Neural cell (in vitro differentiated cells): ENCODE measurements around the gene ZFYVE19. TPM values are rescaled to one million over a fixed set of nuclear protein-coding genes. Genes with fewer than 3 reads are reported as not detected.

Experiments used
- H2AFZ ChIP-seq: fragments of 200-600, 300-800 bp; sonication (generic), shearing (Covaris generic); 2 replicates; pipeline ENCODE4 v1.6.0; 2014; ENCODE audit warnings: low read depth, mild to moderate bottlenecking, antibody characterized with exemption, low read length, moderate library complexity
- H3F3A ChIP-seq: fragments of 200-600 bp; shearing (Covaris generic); 2 replicates; pipeline ENCODE4 v1.6.1; 2016; ENCODE audit warnings: mild to moderate bottlenecking, moderate library complexity, mixed read lengths, antibody characterized with exemption, low read length; ENCODE audit not compliant: insufficient read depth, poor library complexity, severe bottlenecking
- H3K27ac ChIP-seq: fragments of 200-600, 300-800 bp; sonication (generic), shearing (Covaris generic); 2 replicates; pipeline ENCODE4 v1.5.1; 2014; ENCODE audit warnings: mild to moderate bottlenecking, low read length, moderate library complexity
- H3K27me3 ChIP-seq: fragments of 300-800, 200-600 bp; sonication (generic), shearing (Covaris generic); 2 replicates; pipeline ENCODE4 v1.6.0; 2014; ENCODE audit warnings: mild to moderate bottlenecking, low read depth, low read length, moderate library complexity; ENCODE audit not compliant: insufficient read depth
- H3K36me3 ChIP-seq: fragments of 300-800, 200-600 bp; sonication (generic), shearing (Covaris generic); 2 replicates; pipeline ENCODE4 v1.5.1; 2014; ENCODE audit warnings: mild to moderate bottlenecking, antibody characterized with exemption, low read length, moderate library complexity; ENCODE audit not compliant: insufficient read depth
- H3K4me2 ChIP-seq: fragments of 300-800, 200-600 bp; sonication (generic), shearing (Covaris generic); 2 replicates; pipeline ENCODE4 v1.6.0; 2014; ENCODE audit warnings: mild to moderate bottlenecking, low read length
- H3K4me3 ChIP-seq: fragments of 300-800, 200-600 bp; sonication (generic), shearing (Covaris generic); 2 replicates; pipeline ENCODE4 v1.5.1; 2014; ENCODE audit warnings: mild to moderate bottlenecking, low read length, moderate library complexity
- H3K79me2 ChIP-seq: fragments of 200-600 bp; shearing (Covaris generic); replicated peaks from 2 replicates; pipeline ENCODE4 v1.6.0; 2014; ENCODE audit warnings: mild to moderate bottlenecking, low read length, moderate library complexity; ENCODE audit not compliant: insufficient read depth
- H3K9ac ChIP-seq: fragments of 300-800, 200-600 bp; sonication (generic), shearing (Covaris generic); 2 replicates; pipeline ENCODE4 v1.6.1; 2016; ENCODE audit warnings: mild to moderate bottlenecking, low read length, mixed read lengths
- H3K9me2 ChIP-seq: fragments of 200-600 bp; shearing (Covaris generic); 2 replicates; pipeline ENCODE4 v1.6.1; 2016; ENCODE audit warnings: mild to moderate bottlenecking, low read length, mixed read lengths; ENCODE audit not compliant: insufficient read depth
- H3K9me3 ChIP-seq: fragments of 200-600, 300-800 bp; sonication (generic), shearing (Covaris generic); 2 replicates; pipeline ENCODE4 v1.6.1; 2016; ENCODE audit warnings: mild to moderate bottlenecking, mixed run types, low read length, moderate library complexity, mixed read lengths
- H4K20me1 ChIP-seq: fragments of 200-600 bp; shearing (Covaris generic); 2 replicates; pipeline ENCODE4 v1.6.1; 2016; ENCODE audit warnings: mild to moderate bottlenecking, mixed run types; ENCODE audit not compliant: insufficient read depth
- EP300 ChIP-seq: fragments of 450-650 bp; conservative IDR thresholded peaks from 2 replicates; pipeline ENCODE4 v1.6.1; 2014; ENCODE audit warnings: antibody characterized with exemption, mild to moderate bottlenecking, moderate library complexity; ENCODE audit not compliant: poor library complexity, severe bottlenecking
- EZH2 ChIP-seq: fragments of 200-600, 300-800 bp; shearing (Covaris generic), sonication (generic); IDR thresholded peaks from 2 replicates; pipeline ENCODE4 v1.6.1; 2014; ENCODE audit warnings: antibody characterized with exemption, low read length, borderline replicate concordance, mild to moderate bottlenecking; ENCODE audit not compliant: insufficient read depth, poor library complexity, severe bottlenecking
- MXI1 ChIP-seq: fragments of 450-650 bp; conservative IDR thresholded peaks from 2 replicates; pipeline ENCODE4 v1.6.1; 2014; ENCODE audit warnings: antibody characterized with exemption, mild to moderate bottlenecking; ENCODE audit not compliant: poor library complexity, severe bottlenecking
- POLR2AphosphoS5 ChIP-seq: IDR thresholded peaks from 2 replicates; pipeline ENCODE4 v1.6.1; 2012
- RAD21 ChIP-seq: fragments of 450-650 bp; conservative IDR thresholded peaks from 2 replicates; pipeline ENCODE4 v1.6.1; 2014; ENCODE audit warnings: antibody characterized with exemption, mild to moderate bottlenecking, moderate library complexity
- SMC3 ChIP-seq: fragments of 450-650 bp; conservative IDR thresholded peaks from 2 replicates; pipeline ENCODE4 v1.6.1; 2014; ENCODE audit warnings: antibody characterized with exemption, mild to moderate bottlenecking, moderate library complexity; ENCODE audit not compliant: poor library complexity
- TAF1 ChIP-seq: IDR thresholded peaks from 2 replicates; pipeline ENCODE4 v1.6.1; 2012; ENCODE audit warnings: low read depth
- polyA minus RNA-seq: library from RNA; depleted of rRNA, polyadenylated mRNA; stranded (reverse); fragments of >200 nt; gene quantifications from 2 replicates; pipeline ENCODE4 v1.2.3, GENCODE V29; 2014
- polyA plus RNA-seq: library from polyadenylated mRNA; depleted of rRNA; stranded (reverse); fragments of >200 nt; gene quantifications from 2 replicates; pipeline ENCODE4 v1.2.3, GENCODE V29; 2014
- TF ChIP-seq, protein P1 (sequence below): fragments of 450-650 bp; IDR thresholded peaks from 2 replicates; pipeline ENCODE4 v1.5.1; 2014; ENCODE audit warnings: antibody characterized with exemption, mild to moderate bottlenecking, moderate library complexity; ENCODE audit not compliant: poor library complexity, severe bottlenecking
- TF ChIP-seq, protein P2 (sequence below): IDR thresholded peaks from 2 replicates; pipeline ENCODE4 v1.6.1; 2012; ENCODE audit warnings: borderline replicate concordance

The ZFYVE19 gene, protein sequence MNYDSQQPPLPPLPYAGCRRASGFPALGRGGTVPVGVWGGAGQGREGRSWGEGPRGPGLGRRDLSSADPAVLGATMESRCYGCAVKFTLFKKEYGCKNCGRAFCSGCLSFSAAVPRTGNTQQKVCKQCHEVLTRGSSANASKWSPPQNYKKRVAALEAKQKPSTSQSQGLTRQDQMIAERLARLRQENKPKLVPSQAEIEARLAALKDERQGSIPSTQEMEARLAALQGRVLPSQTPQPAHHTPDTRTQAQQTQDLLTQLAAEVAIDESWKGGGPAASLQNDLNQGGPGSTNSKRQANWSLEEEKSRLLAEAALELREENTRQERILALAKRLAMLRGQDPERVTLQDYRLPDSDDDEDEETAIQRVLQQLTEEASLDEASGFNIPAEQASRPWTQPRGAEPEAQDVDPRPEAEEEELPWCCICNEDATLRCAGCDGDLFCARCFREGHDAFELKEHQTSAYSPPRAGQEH
- 48.2 and 63.7 TPM in 2 replicates for polyA plus RNA-seq
- polyA minus RNA-seq = 19.0 and 25.3 TPM in 2 replicates

DNA sequence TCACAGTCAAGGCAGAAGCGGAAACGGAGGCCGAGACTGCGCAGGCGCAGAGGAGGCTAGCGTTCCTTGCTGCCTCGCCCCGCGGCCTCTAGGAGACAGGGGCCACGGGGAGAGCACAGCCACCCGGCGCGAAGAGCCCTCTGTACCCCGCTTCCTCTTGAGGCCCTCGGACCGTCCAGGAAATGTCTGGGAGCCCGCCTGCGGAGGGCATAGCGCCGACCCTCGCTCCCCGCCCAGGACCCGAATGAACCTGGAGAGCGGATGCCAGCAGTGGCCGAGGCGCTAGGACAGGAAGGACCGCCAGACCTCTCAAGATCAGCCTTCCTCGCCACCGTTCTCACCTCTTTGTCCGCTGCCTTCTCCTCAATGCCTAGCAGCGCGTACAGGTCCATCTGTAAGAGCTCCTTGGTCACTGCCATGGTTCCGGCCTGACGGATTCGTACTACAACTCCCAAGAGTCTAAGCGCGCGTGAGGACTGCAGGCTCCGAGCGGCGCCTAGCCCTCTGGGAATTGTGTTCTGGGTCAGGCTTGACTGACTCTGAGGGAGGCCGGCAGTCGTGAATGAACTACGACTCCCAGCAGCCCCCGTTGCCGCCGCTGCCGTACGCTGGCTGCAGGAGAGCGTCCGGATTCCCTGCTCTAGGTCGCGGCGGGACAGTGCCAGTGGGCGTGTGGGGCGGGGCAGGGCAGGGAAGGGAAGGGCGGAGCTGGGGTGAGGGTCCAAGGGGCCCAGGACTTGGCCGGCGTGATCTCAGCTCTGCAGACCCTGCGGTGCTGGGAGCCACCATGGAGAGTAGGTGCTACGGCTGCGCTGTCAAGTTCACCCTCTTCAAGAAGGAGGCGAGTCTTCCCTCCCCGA is at the start of gene ZFYVE19, which contains the start of gene DNAJC17:
TSS of gene ZFYVE19 (plus strand) at position 62 of the 860 bp plus-strand sequence. CDS start at position 563, 501 bp downstream.
TSS of gene DNAJC17 (minus strand) at position 446 of the 860 bp plus-strand sequence. CDS start at position 419, 27 bp downstream.
- Histone ChIP-seq H4K20me1 (no peaks in the 10 kb centered on the region), H3K36me3 (no peaks in the 10 kb centered on the region), H3K9ac (peak within 1 kb of the TSS; percentile 99), H2AFZ (peak within 1 kb of the TSS; percentile 94), H3K27me3 (no peaks in the 10 kb centered on the region), H3K9me2 (no peaks in the 10 kb centered on the region), H3F3A (no peaks in the 10 kb centered on the region), H3K9me3 (no peaks in the 10 kb centered on the region), H3K79me2 (peaks cover 3% of the 10 kb centered on the region), H3K27ac (peak within 1 kb of the TSS; percentile 97), H3K4me2 (peak within 1 kb of the TSS; percentile 99), H3K4me3 (peak within 1 kb of the TSS; percentile 96)
- TF ChIP-seq TAF1 (peak; percentile 90), SMC3 (peak; percentile 21), RAD21 (no peak), MXI1 (peak; percentile 66), EP300 (no peak), POLR2AphosphoS5 (peak; percentile 61), EZH2 (no peak)
- TF ChIP-seq, protein P1, sequence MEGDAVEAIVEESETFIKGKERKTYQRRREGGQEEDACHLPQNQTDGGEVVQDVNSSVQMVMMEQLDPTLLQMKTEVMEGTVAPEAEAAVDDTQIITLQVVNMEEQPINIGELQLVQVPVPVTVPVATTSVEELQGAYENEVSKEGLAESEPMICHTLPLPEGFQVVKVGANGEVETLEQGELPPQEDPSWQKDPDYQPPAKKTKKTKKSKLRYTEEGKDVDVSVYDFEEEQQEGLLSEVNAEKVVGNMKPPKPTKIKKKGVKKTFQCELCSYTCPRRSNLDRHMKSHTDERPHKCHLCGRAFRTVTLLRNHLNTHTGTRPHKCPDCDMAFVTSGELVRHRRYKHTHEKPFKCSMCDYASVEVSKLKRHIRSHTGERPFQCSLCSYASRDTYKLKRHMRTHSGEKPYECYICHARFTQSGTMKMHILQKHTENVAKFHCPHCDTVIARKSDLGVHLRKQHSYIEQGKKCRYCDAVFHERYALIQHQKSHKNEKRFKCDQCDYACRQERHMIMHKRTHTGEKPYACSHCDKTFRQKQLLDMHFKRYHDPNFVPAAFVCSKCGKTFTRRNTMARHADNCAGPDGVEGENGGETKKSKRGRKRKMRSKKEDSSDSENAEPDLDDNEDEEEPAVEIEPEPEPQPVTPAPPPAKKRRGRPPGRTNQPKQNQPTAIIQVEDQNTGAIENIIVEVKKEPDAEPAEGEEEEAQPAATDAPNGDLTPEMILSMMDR = peak; percentile 45
- TF ChIP-seq, protein P2, sequence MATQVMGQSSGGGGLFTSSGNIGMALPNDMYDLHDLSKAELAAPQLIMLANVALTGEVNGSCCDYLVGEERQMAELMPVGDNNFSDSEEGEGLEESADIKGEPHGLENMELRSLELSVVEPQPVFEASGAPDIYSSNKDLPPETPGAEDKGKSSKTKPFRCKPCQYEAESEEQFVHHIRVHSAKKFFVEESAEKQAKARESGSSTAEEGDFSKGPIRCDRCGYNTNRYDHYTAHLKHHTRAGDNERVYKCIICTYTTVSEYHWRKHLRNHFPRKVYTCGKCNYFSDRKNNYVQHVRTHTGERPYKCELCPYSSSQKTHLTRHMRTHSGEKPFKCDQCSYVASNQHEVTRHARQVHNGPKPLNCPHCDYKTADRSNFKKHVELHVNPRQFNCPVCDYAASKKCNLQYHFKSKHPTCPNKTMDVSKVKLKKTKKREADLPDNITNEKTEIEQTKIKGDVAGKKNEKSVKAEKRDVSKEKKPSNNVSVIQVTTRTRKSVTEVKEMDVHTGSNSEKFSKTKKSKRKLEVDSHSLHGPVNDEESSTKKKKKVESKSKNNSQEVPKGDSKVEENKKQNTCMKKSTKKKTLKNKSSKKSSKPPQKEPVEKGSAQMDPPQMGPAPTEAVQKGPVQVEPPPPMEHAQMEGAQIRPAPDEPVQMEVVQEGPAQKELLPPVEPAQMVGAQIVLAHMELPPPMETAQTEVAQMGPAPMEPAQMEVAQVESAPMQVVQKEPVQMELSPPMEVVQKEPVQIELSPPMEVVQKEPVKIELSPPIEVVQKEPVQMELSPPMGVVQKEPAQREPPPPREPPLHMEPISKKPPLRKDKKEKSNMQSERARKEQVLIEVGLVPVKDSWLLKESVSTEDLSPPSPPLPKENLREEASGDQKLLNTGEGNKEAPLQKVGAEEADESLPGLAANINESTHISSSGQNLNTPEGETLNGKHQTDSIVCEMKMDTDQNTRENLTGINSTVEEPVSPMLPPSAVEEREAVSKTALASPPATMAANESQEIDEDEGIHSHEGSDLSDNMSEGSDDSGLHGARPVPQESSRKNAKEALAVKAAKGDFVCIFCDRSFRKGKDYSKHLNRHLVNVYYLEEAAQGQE = peak; percentile 56

DNA sequence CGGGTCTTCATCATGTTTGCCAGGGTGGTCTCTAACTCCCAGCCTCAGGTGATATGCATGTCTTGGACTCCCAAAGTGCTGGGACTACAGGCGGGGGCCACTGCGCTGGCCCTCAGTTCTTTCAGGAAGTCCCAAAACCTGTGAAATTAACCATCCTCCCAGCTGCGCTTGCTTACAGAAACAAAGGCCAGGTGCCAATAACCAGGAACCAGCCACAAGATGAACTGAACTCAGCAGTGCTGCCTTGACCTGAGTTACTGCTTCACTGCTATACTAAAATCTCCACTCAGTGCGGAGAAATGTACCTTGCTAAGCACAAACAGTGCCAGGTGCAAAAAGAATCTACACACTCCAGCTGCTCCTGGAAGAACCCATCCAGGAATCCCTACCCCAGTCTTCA is 46.9 kb upstream of the ZFYVE19 start:
- H4K20me1 ChIP-seq = no peaks in the 10 kb centered on the region
- H3K27ac ChIP-seq = no peak overlapping the region
- H3K79me2 ChIP-seq = no peaks in the 10 kb centered on the region

More for the DNA sequence above, 46.9 kb upstream of the ZFYVE19 start:
- H3K9ac ChIP-seq = no peak overlapping the region
- no peak overlapping the region for H3K4me3 ChIP-seq
- no peaks in the 10 kb centered on the region for H3K36me3 ChIP-seq
- H3K9me3 ChIP-seq = no peaks in the 10 kb centered on the region
- no peak overlapping the region for H3K4me2 ChIP-seq
- H3K27me3 ChIP-seq = peaks cover 20% of the 10 kb centered on the region
- H3F3A ChIP-seq = no peaks in the 10 kb centered on the region
- H3K9me2 ChIP-seq = no peaks in the 10 kb centered on the region
- TF ChIP-seq RAD21 (no peak), POLR2AphosphoS5 (no peak), EZH2 (no peak), EP300 (no peak), MXI1 (no peak), SMC3 (no peak), TAF1 (no peak)
- TF ChIP-seq, protein P1 = no peak
- TF ChIP-seq, protein P2 = no peak
- no peak overlapping the region for H2AFZ ChIP-seq
